Activated CD4-positive, alpha-beta T cell treated with anti-CD3 and anti-CD28 coated beads for 24 hours (primary cell): Measurements from ENCODE around the gene VWA7.
A peak's percentile ranks its signal among the peaks of the same experiment; 100 is the strongest.
"Not testable (repeated sequence)": the region's sequence is repeated elsewhere in the genome, so short reads cannot be mapped to it uniquely, and the experiment has no call there.

Source experiments
- DNase-seq, 2 donors: peaks; one replicate each; pipeline ENCODE4 v3.0.0-alpha.2; 2020; ENCODE audit warnings: low read depth in 2 of 2

VWA7 gene, protein sequence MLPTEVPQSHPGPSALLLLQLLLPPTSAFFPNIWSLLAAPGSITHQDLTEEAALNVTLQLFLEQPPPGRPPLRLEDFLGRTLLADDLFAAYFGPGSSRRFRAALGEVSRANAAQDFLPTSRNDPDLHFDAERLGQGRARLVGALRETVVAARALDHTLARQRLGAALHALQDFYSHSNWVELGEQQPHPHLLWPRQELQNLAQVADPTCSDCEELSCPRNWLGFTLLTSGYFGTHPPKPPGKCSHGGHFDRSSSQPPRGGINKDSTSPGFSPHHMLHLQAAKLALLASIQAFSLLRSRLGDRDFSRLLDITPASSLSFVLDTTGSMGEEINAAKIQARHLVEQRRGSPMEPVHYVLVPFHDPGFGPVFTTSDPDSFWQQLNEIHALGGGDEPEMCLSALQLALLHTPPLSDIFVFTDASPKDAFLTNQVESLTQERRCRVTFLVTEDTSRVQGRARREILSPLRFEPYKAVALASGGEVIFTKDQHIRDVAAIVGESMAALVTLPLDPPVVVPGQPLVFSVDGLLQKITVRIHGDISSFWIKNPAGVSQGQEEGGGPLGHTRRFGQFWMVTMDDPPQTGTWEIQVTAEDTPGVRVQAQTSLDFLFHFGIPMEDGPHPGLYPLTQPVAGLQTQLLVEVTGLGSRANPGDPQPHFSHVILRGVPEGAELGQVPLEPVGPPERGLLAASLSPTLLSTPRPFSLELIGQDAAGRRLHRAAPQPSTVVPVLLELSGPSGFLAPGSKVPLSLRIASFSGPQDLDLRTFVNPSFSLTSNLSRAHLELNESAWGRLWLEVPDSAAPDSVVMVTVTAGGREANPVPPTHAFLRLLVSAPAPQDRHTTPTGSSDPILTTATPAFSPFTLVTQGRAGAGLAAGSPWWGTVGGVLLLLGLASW

DNA sequence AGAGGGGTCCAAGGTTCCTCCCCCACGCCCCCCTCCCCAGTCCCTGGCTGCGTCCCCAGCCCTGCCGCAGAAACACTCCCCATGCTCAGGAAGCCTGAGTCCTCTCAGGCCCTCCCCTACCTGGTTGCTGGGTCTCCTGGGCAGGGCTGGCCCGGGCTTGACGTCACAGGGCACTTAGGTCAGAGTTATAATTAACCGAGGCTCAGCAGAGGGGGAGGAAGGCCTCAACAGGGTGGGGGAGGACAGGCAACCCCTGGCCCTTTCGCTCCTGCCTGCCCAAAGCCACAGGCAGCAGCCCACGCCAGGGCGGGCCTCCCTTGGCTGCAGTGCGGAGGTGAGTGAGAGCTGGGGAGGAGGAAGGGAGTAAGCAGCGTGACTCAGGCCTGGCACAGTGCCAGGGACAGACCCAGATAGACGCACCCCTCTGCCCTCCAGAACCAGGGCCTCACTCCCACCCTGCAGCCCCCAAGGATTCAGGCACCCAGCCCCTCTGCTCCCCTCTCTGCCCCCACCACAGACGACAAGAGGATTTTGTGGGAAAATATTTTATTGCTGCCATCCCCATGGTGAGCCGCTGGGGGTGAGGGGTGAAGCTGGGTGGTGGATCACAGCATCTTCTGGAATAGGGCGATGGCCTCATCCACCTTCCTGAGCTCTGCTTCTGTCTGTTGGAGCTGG lies at the start of gene VWA7:
Gene VWA7, minus strand, starts transcription at position 340 of the 678 bp plus-strand sequence. CDS start 549 bp downstream, outside the sequence.
- DNase-seq: peak; percentile 64 to 70

- DNase-seq: no peak
Observed at GRCh38 chr6:31826793-31827285, 49.7 kb upstream of the VWA7 start.

GRCh38 chr6:31825553-31825952 lies 48.4 kb upstream of the VWA7 start:
- DNase-seq: no peak

- DNase-seq: not testable (repeated sequence)
Observed at GRCh38 chr6:31823592-31824196, 46.6 kb upstream of the VWA7 start.

GRCh38 chr6:31822036-31822821 lies 45.1 kb upstream of the VWA7 start:
- peak in 1 of 2 donors; percentile 49 for DNase-seq

DNA sequence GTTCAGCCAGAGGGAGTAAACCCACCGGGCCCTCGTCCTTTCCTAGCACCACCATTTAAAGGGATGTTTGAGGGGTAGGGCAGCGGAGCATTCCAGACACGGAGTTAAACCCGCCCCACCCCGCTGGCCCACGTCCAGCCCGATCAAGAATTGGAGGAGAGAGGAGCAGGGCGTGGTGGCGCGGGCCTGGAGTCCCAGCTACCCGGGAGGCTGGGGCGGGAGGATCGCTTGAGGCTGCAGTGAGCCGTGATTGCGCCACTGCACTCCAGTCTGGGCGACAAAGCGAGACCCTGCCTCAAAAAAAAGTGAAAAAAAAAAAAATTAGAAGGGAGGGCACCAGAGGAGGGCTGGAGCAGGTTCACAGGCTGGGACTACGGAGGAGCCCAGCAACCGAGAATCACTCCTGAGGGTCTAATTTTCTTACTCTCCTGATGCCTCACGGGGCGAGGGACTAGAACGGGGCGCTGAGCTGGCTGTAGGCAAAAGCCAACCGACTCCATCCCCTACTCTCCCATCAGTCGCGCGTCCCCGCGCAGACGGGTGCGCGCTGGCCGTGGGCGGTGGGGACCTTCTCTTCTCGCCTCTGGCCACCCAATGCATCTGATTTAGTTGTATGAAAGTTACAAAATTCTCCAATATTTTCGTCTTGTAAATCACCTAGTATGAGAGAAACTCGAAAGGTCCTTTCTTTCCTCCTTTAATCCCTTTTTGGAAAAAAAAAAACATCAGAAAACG lies 44.3 kb upstream of the VWA7 start:
- DNase-seq: peak; percentile 55 to 68

- not testable (repeated sequence) for DNase-seq
Observed at GRCh38 chr6:31820399-31820798, 43.3 kb upstream of the VWA7 start.

DNA sequence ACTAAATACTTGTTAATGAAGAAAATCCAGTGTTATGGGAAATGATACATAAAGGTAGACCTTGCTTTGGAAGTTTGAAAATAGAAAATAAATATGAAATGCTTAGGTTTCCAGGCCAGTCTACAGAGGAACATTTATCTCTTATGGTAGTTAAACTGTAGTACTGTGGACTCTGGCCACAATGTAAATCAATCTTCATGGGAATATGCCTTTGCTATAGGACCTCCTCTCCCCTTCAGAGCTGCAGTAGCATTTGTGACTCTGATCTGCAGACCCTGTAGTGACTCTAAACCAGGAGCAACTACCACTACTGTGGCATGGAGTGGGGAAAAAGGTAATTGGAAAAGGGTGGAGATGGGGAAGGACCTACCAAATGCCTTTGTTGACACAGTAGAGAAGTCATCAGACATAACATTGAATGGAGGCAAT lies 42.8 kb upstream of the VWA7 start:
- no peak for DNase-seq

GRCh38 chr6:31817929-31818511 lies 40.9 kb upstream of the VWA7 start:
- DNase-seq: not testable (repeated sequence)

- DNase-seq: not testable (repeated sequence)
Observed at GRCh38 chr6:31817133-31817928, 40.2 kb upstream of the VWA7 start.

DNA sequence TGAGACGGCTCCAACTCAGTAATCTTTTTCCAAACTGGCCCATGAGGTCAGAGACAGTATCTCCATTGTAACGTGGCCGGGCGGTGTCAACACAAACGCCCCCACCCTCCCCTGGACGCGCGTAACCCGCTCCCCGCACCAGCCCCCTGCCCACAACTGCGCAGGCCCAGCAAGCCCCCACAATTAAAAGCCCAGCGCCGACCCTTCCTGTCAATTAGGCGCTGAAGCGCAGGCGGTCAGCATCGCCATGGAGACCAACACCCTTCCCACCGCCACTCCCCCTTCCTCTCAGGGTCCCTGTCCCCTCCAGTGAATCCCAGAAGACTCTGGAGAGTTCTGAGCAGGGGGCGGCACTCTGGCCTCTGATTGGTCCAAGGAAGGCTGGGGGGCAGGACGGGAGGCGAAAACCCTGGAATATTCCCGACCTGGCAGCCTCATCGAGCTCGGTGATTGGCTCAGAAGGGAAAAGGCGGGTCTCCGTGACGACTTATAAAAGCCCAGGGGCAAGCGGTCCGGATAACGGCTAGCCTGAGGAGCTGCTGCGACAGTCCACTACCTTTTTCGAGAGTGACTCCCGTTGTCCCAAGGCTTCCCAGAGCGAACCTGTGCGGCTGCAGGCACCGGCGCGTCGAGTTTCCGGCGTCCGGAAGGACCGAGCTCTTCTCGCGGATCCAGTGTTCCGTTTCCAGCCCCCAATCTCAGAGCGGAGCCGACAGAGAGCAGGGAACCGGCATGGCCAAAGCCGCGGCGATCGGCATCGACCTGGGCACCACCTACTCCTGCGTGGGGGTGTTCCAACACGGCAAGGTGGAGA lies 38.1 kb upstream of the VWA7 start, which contains the start of the genes HSPA1A and HSPA1L:
Gene HSPA1A, plus strand, starts transcription at position 519 of the 814 bp plus-strand sequence. Its CDS starts 214 bp downstream, at position 733.
Gene HSPA1L, minus strand, starts transcription at position 259 of the 814 bp plus-strand sequence. CDS start 3,311 bp downstream, outside the sequence.
- DNase-seq: peak in 1 of 2 donors; percentile 61

GRCh38 chr6:31814677-31815024 lies 37.5 kb upstream of the VWA7 start:
- peak in 1 of 2 donors; percentile 57 for DNase-seq

DNA sequence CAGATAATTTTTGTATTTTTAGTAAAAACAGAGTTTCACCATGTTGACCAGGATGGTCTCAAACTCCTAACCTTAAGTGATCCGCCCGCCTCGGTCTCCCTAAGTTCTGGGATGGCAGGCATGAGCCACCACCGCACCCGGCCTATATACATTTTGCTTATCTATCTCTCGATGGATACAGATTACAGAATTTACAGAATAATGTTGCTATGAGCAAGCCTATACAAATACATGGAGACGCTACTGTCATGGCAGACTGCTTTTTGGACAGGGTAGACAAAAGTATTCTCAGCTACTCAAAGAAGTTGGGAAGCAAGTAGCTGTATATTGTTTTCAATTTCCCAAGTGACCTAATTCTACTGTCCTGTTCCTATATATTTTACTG lies 36.3 kb upstream of the VWA7 start:
- no peak for DNase-seq

DNA sequence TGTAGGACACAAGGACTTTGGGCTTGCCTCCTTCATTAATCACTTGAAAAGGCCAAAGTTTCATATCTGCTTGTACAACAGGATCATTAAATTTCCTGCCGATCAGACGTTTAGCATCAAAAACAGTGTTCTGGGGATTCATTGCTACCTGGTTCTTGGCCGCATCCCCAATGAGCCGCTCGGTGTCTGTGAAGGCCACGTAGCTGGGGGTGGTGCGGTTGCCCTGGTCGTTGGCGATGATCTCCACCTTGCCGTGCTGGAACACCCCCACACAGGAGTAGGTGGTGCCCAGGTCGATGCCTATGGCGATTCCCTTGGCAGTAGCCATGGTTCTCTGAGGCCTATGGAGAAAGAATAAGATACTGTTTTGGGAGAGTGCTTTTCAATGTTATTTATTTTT lies 34.5 kb upstream of the VWA7 start:
- no peak for DNase-seq

GRCh38 chr6:31808599-31808998 lies 31.5 kb upstream of the VWA7 start:
- not testable (repeated sequence) for DNase-seq

- DNase-seq: peak; percentile 95 to 98
Observed at GRCh38 chr6:31806470-31807272, 29.5 kb upstream of the VWA7 start, which contains the start of gene LSM2. LSM2 (minus strand) TSS chr6:31806966; CDS start chr6:31806757, 209 bp downstream.
